HG03460 (cell line): ENCODE data around the gene OOSP3.
"Not testable (repeated sequence)": the region's sequence is repeated elsewhere in the genome, so short reads cannot be mapped to it uniquely, and the experiment has no call there.

Experiments
- ATAC-seq: cut with Tn5 transposase; IDR thresholded peaks from one replicate; pipeline ENCODE4 v1.9.1; 2021; ENCODE audit not compliant: unreplicated experiment

The OOSP3 gene

DNA sequence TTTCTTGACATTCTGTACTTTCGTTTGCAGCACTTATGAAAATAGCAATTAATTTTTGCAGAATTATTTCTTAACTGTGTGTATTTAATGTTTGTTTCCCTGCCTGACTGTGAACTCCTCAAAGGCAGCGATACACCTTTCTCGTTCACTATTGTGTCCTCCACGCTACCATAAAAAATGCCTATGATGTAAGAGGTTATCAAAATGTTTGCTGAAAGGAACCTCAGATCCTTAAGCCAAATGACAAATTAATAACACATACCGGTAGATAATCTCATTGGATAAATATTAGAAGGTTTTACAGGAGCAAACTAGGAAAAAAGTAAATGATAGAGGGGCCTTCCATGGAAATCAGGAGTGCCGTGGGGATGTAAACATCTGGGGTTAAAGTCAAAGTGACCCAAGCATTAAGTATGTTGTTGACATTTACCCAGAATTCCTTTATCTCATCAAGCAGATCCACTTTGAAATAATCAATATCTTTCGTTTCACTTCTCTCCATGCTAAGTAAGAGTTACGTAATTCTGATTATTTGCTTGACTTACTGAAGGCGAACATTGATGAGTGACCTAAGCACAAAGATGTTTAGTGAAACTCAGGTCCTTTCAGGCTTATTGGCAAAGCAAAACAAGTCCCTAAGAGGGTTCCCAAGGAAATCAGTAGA, 2.6 kb upstream of the OOSP3 start:
- no peak for ATAC-seq

DNA sequence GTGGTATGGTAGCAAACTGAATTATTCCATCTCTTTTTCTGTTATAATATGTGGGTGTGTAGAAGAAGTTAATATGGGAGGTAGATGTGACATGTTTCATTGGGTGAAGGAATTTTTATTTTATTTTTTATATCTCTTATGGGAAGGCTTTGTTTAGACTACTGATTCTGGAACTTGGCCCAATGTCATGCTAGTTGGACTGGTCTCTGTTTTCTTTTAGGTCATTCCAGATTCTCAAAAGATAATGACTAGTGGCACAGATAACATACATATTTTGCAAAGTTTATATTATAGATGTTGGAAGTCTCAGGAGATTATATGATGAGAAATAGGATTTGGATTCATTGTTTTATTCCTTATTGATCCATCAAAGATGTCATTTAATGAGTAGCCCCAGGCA, 1.3 kb upstream of the OOSP3 start:
- ATAC-seq, result no peak

- ATAC-seq, result no peak
These were observed 798 bp upstream of the OOSP3 start for GRCh38 chr11:59877784-59878183.

- ATAC-seq, result no peak
These were observed 985 bp downstream of the OOSP3 start for GRCh38 chr11:59879567-59879966.

- ATAC-seq, result no peak
These were observed 5.0 kb downstream of the OOSP3 start for GRCh38 chr11:59883597-59883996.

DNA sequence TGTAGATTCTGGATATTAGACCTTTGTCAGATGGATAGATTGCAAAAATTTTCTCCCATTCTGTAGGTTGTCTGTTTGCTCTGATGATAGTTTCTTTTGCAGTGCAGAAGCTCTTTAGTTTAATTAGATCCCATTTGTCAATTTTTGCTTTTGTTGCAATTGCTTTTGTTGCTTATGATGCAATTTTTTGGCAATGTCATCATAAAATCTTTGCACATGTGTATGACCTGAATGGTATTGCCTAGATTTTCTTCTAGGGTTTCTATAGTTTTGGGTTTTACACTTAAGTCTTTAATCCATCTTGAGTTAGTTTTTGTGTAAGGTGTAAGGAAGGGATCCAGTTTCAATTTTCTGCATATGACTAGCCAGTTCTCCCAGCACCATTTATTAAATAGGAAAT, 8.6 kb downstream of the OOSP3 start:
- not testable (repeated sequence) for ATAC-seq

GRCh38 chr11:59891781-59892181, 13.2 kb downstream of the OOSP3 start:
- ATAC-seq, result no peak

DNA sequence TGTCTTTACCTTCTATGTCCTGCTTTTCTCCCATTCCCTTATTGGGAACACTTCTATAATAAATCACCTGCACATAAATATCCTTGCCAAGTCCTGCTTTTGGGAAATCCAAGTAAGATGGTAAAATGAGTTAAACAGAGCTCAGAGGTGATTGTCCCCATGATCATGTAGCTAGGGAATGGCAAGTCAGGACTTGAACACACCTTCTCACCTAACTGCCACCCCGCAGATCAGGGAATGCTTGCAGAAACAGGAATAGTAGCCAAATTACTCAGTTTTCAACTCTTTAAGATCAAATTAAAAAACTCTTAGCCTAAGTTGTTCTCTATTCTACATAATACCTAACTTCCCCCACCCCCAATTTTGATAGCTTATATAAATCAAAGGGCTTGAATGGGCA, 16.0 kb downstream of the OOSP3 start:
- no peak for ATAC-seq

DNA sequence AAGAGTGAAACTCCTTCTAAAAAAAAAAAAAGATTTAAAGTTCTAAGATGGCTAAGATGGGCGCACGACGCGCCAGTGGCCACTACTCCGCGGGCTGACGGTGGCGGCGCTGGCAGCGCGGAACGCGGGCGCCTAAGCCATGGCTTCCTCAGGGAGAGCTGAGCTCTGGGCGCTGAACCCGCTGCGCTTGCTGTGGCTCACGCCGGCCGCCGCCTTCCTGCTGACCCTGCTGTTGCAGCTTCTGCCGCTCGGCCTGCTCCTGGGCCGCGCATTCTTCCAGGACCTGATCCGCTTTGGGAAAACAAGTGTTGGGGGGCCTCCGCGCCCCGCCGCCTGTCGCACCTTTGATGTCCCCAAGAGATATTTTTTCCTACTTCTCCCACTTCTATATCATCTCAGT, 19.5 kb downstream of the OOSP3 start:
- no peak for ATAC-seq

- no peak for ATAC-seq
These were observed 20.1 kb downstream of the OOSP3 start for GRCh38 chr11:59898650-59899049.

DNA sequence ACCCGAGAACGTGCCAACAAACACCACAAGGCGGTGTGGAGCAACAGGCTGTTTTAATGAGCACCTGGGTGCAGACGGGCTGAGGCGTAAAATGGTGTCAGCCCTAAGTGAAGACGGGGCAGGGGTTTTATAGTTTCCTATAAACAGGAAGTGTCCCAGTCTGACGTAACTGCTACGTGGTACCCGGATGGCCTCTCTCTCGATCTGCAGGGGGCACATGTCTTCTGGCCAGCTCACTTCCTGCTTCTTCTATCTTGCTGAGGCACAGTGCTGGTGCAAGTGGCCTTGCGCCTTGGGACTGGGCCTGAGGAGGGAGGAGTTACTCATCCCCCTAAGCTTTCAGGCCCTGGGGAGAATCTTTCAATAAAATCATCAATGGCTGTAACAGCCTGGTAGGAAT, 20.9 kb downstream of the OOSP3 start:
- ATAC-seq, result no peak

DNA sequence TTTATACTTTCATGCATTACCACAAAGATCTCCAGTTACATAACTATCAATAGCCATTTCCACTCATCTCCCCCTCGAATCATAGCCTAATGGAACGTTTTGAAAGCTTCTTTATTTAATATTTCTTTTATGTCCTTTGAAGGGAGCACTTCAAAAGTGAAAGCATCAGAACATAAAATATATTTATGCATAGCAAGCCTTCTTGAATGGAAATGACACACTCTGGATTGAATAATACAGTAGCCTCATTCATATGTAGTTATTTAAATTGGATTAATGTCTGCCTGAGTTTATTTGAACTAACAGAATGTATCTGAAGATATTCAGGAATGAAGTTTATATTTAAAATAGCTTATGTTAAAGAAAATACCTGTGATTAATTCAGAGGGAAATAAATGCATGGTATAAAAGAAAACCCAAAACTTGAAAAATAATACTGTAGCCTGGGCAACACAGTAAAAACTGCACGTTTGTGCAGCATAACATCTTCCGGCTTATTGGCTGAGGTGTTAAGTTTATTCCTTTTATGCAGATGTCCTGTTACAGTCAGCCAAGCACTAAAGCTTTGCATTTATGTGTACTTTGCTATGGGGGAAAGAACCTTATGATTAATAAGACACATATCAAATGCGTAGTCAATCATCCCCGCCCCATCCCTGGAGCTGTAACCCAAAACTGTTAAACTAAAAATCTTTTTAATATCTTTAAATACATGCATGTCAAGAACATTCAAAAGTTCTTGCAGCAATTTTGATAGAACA, 22.0 kb downstream of the OOSP3 start:
- no peak for ATAC-seq

GRCh38 chr11:59901306-59901705, 22.7 kb downstream of the OOSP3 start:
- no peak for ATAC-seq

DNA sequence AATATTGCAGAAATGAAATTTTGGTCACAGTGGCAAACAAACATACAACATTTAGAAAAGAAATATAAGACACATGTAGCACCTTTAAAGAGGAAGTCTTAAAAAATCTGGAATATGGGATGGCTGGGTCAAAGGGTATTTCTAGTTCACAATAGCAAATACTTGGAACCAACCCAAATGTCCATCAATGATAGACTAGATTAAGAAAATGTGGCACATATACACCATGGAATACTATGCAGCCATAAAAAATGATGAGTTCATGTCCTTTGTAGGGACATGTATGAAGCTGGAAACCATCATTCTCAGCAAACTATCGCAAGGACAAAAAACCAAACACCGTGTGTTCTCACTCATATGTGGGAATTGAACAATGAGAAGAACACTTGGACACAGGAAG, 25.0 kb downstream of the OOSP3 start:
- ATAC-seq, result not testable (repeated sequence)

GRCh38 chr11:59918480-59918879, 39.9 kb downstream of the OOSP3 start:
- ATAC-seq, result no peak

- no peak for ATAC-seq
These were observed 40.5 kb downstream of the OOSP3 start for GRCh38 chr11:59918987-59919589.

- no peak for ATAC-seq
These were observed 45.2 kb downstream of the OOSP3 start for GRCh38 chr11:59923813-59924212.

DNA sequence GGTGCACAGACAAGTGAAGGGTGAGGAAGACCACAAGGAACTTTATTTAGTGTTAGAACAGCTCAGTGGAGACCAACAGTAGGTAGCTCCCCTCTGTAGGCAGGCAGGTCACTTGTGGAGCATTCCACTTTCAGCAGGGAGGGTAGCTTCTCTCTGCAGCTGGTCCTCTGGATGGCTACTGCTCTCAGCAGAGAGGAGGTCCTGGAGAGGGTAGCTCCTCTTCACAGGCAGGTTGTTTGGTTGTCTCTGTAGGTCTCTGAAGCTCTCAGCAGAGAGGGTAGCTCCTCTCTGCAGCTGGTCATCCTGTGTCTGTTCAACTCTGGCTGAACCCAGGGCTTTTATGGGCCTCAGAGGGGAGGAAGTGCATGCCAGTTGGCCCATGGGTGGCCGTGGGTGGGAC, 53.1 kb downstream of the OOSP3 start:
- no peak for ATAC-seq

GRCh38 chr11:59938132-59938531, 59.5 kb downstream of the OOSP3 start, which contains the start of gene OOSP1:
Gene OOSP1, plus strand, starts transcription at chr11:59938432. Its CDS starts 23 bp downstream, at chr11:59938455.
- no peak for ATAC-seq

DNA sequence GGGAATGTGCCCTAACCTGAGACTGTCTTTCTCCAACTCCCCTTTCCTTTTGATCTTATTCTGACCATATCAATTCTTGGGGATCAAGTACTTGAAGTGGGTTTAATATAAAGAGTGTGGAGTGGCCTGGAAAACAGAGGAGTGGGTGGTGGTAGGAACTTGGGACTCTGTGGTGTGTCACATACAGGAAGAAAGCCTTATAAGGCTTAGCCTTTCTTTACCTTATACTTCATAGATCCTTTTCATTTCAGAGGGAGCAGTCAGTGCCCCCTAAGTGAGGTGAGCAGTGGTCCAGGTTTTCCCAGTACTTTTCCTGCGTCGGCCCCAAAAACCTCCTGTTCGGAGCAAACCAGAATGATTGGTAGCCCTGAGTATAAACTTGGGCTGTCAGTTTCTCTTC, 60.1 kb downstream of the OOSP3 start:
- no peak for ATAC-seq

- ATAC-seq, result no peak
These were observed 60.9 kb downstream of the OOSP3 start for GRCh38 chr11:59939482-59939881.

DNA sequence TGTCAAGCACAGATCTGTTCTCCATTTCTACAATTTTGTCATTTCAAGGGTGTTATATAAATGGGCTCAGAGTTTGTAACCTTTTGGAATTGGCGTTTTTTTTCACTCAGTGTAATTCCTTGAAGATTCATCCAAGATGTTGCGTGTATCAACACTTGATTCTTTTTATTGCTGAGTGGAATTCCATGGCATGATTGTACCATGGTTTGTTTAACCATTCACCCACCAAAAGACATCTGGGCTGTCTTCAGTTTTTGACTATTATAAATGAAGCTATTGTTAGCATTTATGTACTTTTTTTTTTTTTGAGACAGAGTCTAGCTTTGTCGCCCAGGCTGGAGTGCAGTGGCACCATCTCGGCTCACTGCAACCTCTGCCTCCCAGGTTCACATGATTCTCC, 62.5 kb downstream of the OOSP3 start:
- no peak for ATAC-seq
